Common myeloid progenitor, CD34-positive (primary cell): Measurements from ENCODE around the gene VTI1A.
A peak's percentile ranks its signal among the peaks of the same experiment; 100 is the strongest.

Experiments used
- CTCF ChIA-PET: fragments of 350-600 bp; sonication (Branson Sonifier 250); formaldehyde crosslinking; loops from one replicate; lab custom pipeline; 2021; ENCODE audit warnings: antibody characterized with exemption; lab: Charles Lee
- POLR2A ChIA-PET: fragments of 350-600 bp; sonication (Branson Sonifier 250); formaldehyde crosslinking; loops from one replicate; lab custom pipeline; 2021; ENCODE audit warnings: antibody characterized with exemption; lab: Charles Lee
- DNase-seq, 3 donors: peaks; one replicate each; pipeline versions ENCODE4 v3.0.0 to v3.0.0-alpha.2; 2013
- H3K27ac ChIP-seq, 2 experiments: 1 replicate in 1 of 2; 2 replicates in 1 of 2; pipeline ENCODE4 v1.7.0; 2013; ENCODE audit warnings: inconsistent platforms in 2 of 2, low read length in 2 of 2, mild to moderate bottlenecking in 2 of 2, low read depth in 1 of 2, moderate library complexity in 1 of 2; ENCODE audit not compliant: severe bottlenecking in 2 of 2, insufficient read depth in 1 of 2, poor library complexity in 1 of 2
- H3K27me3 ChIP-seq, 5 experiments: replicated peaks in 2 of 5; 1 replicate in 3 of 5; 2 replicates in 2 of 5; pipeline versions ENCODE4 v1.6.1 to v1.7.0; 2013; ENCODE audit warnings: low read length in 4 of 5, mild to moderate bottlenecking in 2 of 5, moderate library complexity in 2 of 5, inconsistent platforms in 1 of 5; ENCODE audit not compliant: insufficient read depth in 5 of 5, control insufficient read depth in 4 of 5
- H3K36me3 ChIP-seq, 4 experiments: 1 replicate in 2 of 4; 2 replicates in 2 of 4; pipeline versions ENCODE4 v1.6.1 to v1.7.0; 2013; ENCODE audit warnings: low read length in 3 of 4, control low read depth in 1 of 4, mild to moderate bottlenecking in 1 of 4; ENCODE audit not compliant: control insufficient read depth in 4 of 4, insufficient read depth in 4 of 4
- H3K4me1 ChIP-seq, 4 experiments: 1 replicate in 3 of 4; 2 replicates in 1 of 4; pipeline versions ENCODE4 v1.6.1 to v1.7.1; 2013; ENCODE audit warnings: low read length in 3 of 4, mild to moderate bottlenecking in 3 of 4, control low read depth in 1 of 4, inconsistent platforms in 1 of 4, moderate library complexity in 1 of 4; ENCODE audit not compliant: control insufficient read depth in 4 of 4, insufficient read depth in 4 of 4; ENCODE audit errors: control extremely low read depth in 1 of 4
- H3K4me3 ChIP-seq, 7 experiments: 1 replicate in 4 of 7; 2 replicates in 3 of 7; pipeline versions ENCODE4 v1.5.1 to v1.7.0; 2013; ENCODE audit warnings: mild to moderate bottlenecking in 7 of 7, low read length in 6 of 7, moderate library complexity in 6 of 7, inconsistent platforms in 2 of 7, low read depth in 2 of 7, control low read depth in 1 of 7; ENCODE audit not compliant: insufficient read depth in 4 of 7, control insufficient read depth in 1 of 7; ENCODE audit errors: extremely low read depth in 1 of 7
- H3K9me3 ChIP-seq, 5 experiments: 1 replicate in 4 of 5; 2 replicates in 1 of 5; pipeline versions ENCODE4 v1.6.1 to v1.7.1; 2013; ENCODE audit warnings: low read length in 4 of 5, mild to moderate bottlenecking in 2 of 5, inconsistent platforms in 1 of 5, low read depth in 1 of 5, moderate library complexity in 1 of 5; ENCODE audit not compliant: control insufficient read depth in 4 of 5, insufficient read depth in 2 of 5; ENCODE audit errors: control extremely low read depth in 1 of 5
- WGBS: methylation state at CpG from one replicate; pipeline ENCODE4 v1.1.5; 2013; ENCODE audit not compliant: insufficient coverage; 5-methylcytosine and 5-hydroxymethylcytosine counted together

VTI1A gene

DNA sequence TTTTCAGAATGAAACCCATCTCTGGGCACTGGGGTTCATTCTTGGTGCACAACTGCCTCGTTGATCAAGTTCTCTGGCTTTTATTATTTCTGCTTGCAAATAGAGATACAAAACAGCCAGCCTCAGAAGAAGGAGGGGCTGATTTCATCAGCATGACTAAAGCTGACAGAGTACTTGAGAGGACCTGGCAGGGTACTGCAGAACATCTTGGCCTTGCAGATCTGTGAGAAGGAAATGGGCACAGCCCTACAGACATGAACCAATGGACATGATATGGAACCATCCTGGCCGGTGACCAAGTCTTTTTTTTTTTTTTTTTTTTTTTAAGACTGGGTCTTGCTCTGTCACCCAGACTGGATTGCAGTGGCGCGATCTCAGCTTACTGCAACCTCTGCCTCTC is 240.6 kb downstream of the VTI1A start:
- Histone ChIP-seq H3K27me3 (no peaks in the 10 kb centered on the region), H3K36me3 (no peaks in the 10 kb centered on the region), H3K27ac (no peak overlapping the region), H3K4me3 (no peak overlapping the region), H3K9me3 (no peaks in the 10 kb centered on the region), H3K4me1 (peaks cover 0 to 4% (median 0%) of the 10 kb centered on the region in 4 experiments)
- ChIA-PET CTCF (interaction anchor here (1.2 kb wide), 1 partner anchor 437 kb away, joined by 4 read pairs; no protein-coding TSS in a partner anchor), POLR2A (no interaction called here)
- 100% methylated on average over 1 of the region's 4 CpGs for WGBS
- DNase-seq = peak in 2 of 3 donors; percentile 10 to 34

GRCh38 chr10:112689327-112690072 is 242.5 kb downstream of the VTI1A start:
- H3K27me3 ChIP-seq = no peaks in the 10 kb centered on the region
- no peak overlapping the region for H3K4me3 ChIP-seq
- no peaks in the 10 kb centered on the region for H3K9me3 ChIP-seq
- no peaks in the 10 kb centered on the region for H3K36me3 ChIP-seq
- POLR2A ChIA-PET = interaction anchor here (0.6 kb wide), 1 partner anchor 820 kb away, joined by 3 read pairs; no protein-coding TSS in a partner anchor
- no peak overlapping the region for H3K27ac ChIP-seq
- peaks cover 0 to 4% (median 0%) of the 10 kb centered on the region in 4 experiments for H3K4me1 ChIP-seq
- CTCF ChIA-PET = interaction anchor here (0.8 to 2.9 kb wide), 11 partner anchors 9 to 696 kb away, joined by 3 to 11 read pairs (median 4); no protein-coding TSS in a partner anchor
- peak; percentile 34 to 57 (median 47) for DNase-seq
- 4% methylated on average over 3 of the region's 4 CpGs for WGBS

- DNase-seq = no peak
- H3K4me1 ChIP-seq = no peaks in the 10 kb centered on the region
- POLR2A ChIA-PET = no interaction called here
- H3K27me3 ChIP-seq = no peaks in the 10 kb centered on the region
- H3K36me3 ChIP-seq = no peaks in the 10 kb centered on the region
- CTCF ChIA-PET = interaction anchor here (1.1 kb wide), 1 partner anchor 430 kb away, joined by 3 read pairs; no protein-coding TSS in a partner anchor
- H3K4me3 ChIP-seq = no peak overlapping the region
- H3K27ac ChIP-seq = no peak overlapping the region
- H3K9me3 ChIP-seq = no peaks in the 10 kb centered on the region
- 100% methylated on average over 3 of the region's 7 CpGs for WGBS
Measured at GRCh38 chr10:112695539-112695938, 248.5 kb downstream of the VTI1A start.

DNA sequence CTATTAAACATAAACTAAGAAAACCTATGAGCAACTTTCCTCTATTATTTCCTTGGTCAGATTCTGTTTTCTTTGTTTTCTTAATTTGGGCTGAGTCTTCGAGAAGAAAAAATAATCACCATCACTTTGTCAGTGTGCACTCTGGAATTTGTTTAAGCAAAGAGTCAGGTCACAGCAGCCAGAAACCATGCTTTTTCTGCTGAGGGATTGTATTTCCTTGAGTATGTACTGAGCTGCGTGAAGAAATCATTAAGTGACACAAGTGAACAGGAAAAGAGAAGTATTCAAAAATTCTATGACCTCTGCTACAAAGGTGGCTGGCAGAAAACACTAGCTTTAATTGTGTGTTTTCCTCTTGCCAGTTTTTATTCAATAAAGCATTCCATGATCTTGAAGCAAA is 249.6 kb downstream of the VTI1A start:
- WGBS = 72% methylated on average over 2 of the region's 2 CpGs
- Histone ChIP-seq H3K36me3 (no peaks in the 10 kb centered on the region), H3K9me3 (no peaks in the 10 kb centered on the region), H3K27me3 (no peaks in the 10 kb centered on the region), H3K4me1 (no peaks in the 10 kb centered on the region), H3K27ac (no peak overlapping the region), H3K4me3 (no peak overlapping the region)
- ChIA-PET CTCF (interaction anchor here (0.7 kb wide), 1 partner anchor 12 kb away, joined by 3 read pairs; no protein-coding TSS in a partner anchor), POLR2A (no interaction called here)
- DNase-seq = no peak

GRCh38 chr10:112698133-112698817 is 251.3 kb downstream of the VTI1A start:
- DNase-seq = no peak
- CTCF ChIA-PET = interaction anchor here (0.7 to 3.1 kb wide), 4 partner anchors 11 to 622 kb away, joined by 3 to 11 read pairs (median 4); no protein-coding TSS in a partner anchor
- 99% methylated on average over 7 of the region's 7 CpGs for WGBS
- Histone ChIP-seq H3K4me3 (no peak overlapping the region), H3K4me1 (no peaks in the 10 kb centered on the region), H3K27ac (no peak overlapping the region), H3K36me3 (no peaks in the 10 kb centered on the region), H3K9me3 (no peaks in the 10 kb centered on the region), H3K27me3 (no peaks in the 10 kb centered on the region)
- POLR2A ChIA-PET = no interaction called here

DNA sequence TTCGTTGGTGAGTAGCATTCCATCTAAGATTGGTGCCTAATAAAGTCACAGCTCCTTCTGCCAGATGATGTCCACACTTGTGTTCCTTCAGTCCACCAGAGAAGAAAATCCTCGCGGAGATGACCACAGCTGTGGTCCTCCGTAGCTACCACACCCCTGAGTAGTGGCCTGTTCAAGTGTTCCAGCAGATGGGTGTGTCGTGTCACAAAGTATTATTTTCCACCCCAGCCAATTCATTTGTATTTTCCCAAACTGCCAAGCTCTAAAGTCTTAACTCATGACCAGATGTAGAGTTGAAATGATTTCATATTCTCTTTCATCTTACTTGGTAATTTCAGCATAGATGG is 251.8 kb downstream of the VTI1A start:
- WGBS = 100% methylated on average over 5 of the region's 5 CpGs
- CTCF ChIA-PET = interaction anchor here (0.9 to 3.1 kb wide), 3 partner anchors 11 to 24 kb away, joined by 3 to 11 read pairs (median 4); no protein-coding TSS in a partner anchor
- Histone ChIP-seq H3K27ac (no peak overlapping the region), H3K4me1 (no peaks in the 10 kb centered on the region), H3K9me3 (no peaks in the 10 kb centered on the region), H3K36me3 (no peaks in the 10 kb centered on the region), H3K4me3 (no peak overlapping the region), H3K27me3 (no peaks in the 10 kb centered on the region)
- DNase-seq = no peak
- POLR2A ChIA-PET = no interaction called here

GRCh38 chr10:112700215-112700671 is 253.2 kb downstream of the VTI1A start:
- Histone ChIP-seq H3K4me1 (no peaks in the 10 kb centered on the region), H3K27ac (no peak overlapping the region), H3K9me3 (no peaks in the 10 kb centered on the region), H3K36me3 (no peaks in the 10 kb centered on the region), H3K4me3 (no peak overlapping the region), H3K27me3 (no peaks in the 10 kb centered on the region)
- DNase-seq = no peak
- POLR2A ChIA-PET = no interaction called here
- CTCF ChIA-PET = interaction anchor here (1.7 to 3.1 kb wide), 2 partner anchors 10 to 21 kb away, joined by 7 to 11 read pairs; no protein-coding TSS in a partner anchor
